Gastrocnemius medialis (tissue), 4 donors: ENCODE data around the gene RNASE1. TPM values are rescaled to one million over a fixed set of nuclear protein-coding genes. Genes with fewer than 3 reads are reported as not detected.
A peak's percentile ranks its signal among the peaks of the same experiment; 100 is the strongest.

Source experiments
- ATAC-seq, 2 donors: fragments of 150-250 bp; one replicate each; pipeline ENCODE4 v1.9.1; 2016
- DNase-seq, 2 donors: peaks; one replicate each; pipeline ENCODE4 v3.0.0-alpha.2; 2019
- H3K27ac ChIP-seq, 4 donors: fragments of 200-600 bp; sonication (generic); 1 replicate in 1 of 4; 2 replicates in 3 of 4; pipeline ENCODE4 v1.5.1; 2016 to 2018; ENCODE audit warnings: mild to moderate bottlenecking in 2 of 4, moderate library complexity in 1 of 4
- H3K27me3 ChIP-seq, 3 donors: fragments of 200-600 bp; sonication (generic) in 2 of 3; 1 replicate in 1 of 3; 2 replicates in 2 of 3; pipeline versions ENCODE4 v1.5.1 to v1.6.0; 2016 to 2019; ENCODE audit warnings: mild to moderate bottlenecking in 1 of 3, moderate library complexity in 1 of 3
- H3K36me3 ChIP-seq, 2 donors: fragments of 200-600 bp; sonication (generic) in 1 of 2; one replicate each; pipeline ENCODE4 v1.5.1; 2017 to 2018
- H3K4me1 ChIP-seq, 2 donors: fragments of 200-600 bp; sonication (generic) in 1 of 2; one replicate each; pipeline ENCODE4 v1.5.1; 2016 to 2017; ENCODE audit warnings: mild to moderate bottlenecking in 2 of 2
- H3K4me3 ChIP-seq, 4 donors: fragments of 200-600 bp; sonication (generic) in 3 of 4; 1 replicate in 1 of 4; 2 replicates in 3 of 4; pipeline ENCODE4 v1.5.1; 2016 to 2019; ENCODE audit warnings: mild to moderate bottlenecking in 2 of 4
- H3K9me3 ChIP-seq, 3 donors: fragments of 200-600 bp; sonication (generic) in 2 of 3; 1 replicate in 1 of 3; 2 replicates in 2 of 3; pipeline ENCODE4 v1.5.1; 2016 to 2019
- CTCF ChIP-seq, 5 experiments: fragments of 450-650 bp in 3 of 5; fragments of 200-600 bp in 2 of 5; sonication (generic) in 2 of 5; IDR thresholded peaks in 4 of 5; conservative IDR thresholded peaks in 1 of 5; 1 replicate in 4 of 5; 2 replicates in 1 of 5; pipeline ENCODE4 v1.5.1; 2016 to 2019; ENCODE audit warnings: antibody characterized with exemption in 5 of 5, mild to moderate bottlenecking in 3 of 5, moderate library complexity in 3 of 5
- POLR2A ChIP-seq, 2 donors: fragments of 450-650 bp; IDR thresholded peaks; one replicate each; pipeline ENCODE4 v1.6.1; 2017; ENCODE audit warnings: antibody characterized with exemption in 2 of 2, mild to moderate bottlenecking in 2 of 2, moderate library complexity in 2 of 2
- in situ Hi-C, 4 donors: fragments of 200-750 bp; cut with MboI; loops; one replicate each; pipeline versions ENCODE4 v1.15.0 to v1.8.0; 2017; ENCODE audit warnings: low sequenced_read_pairs in 4 of 4
- intact Hi-C: fragments of 100-400 bp; cut with DNase I; formaldehyde crosslinking; loops from one replicate; pipeline ENCODE4 v1.15.1; 2023; ENCODE audit warnings: low total_unique reads
- total RNA-seq, 4 donors: library from RNA; depleted of rRNA; stranded (reverse); fragments of >200 nt; gene quantifications; one replicate each; pipeline versions ENCODE4 v1.1.0 to v1.2.3, GENCODE V29; 2016

RNASE1 gene
- total RNA-seq, 4 donors from 2014 or later = 157 to 198 (median 190) TPM

- in situ Hi-C loops = no loop called here
- DNase-seq (no peak), ATAC-seq (no peak)
- no peak for TF ChIP-seq POLR2A (IDR thresholded peaks at IDR 0.05)
- no peak for TF ChIP-seq CTCF (IDR thresholded peaks at IDR 0.05 in 4 of 5, conservative IDR thresholded peaks at IDR 0.05 in 1 of 5)
- H3K4me3 ChIP-seq = peak overlapping the region in 2 of 4 donors; percentile 2 to 28
- H3K27me3 ChIP-seq = peaks cover 0 to under 1% (median 0%) of the 10 kb centered on the region in 3 donors
- H3K9me3 ChIP-seq = no peaks in the 10 kb centered on the region
- H3K36me3 ChIP-seq = no peaks in the 10 kb centered on the region
- intact Hi-C loops = no loop called here
- H3K27ac ChIP-seq = peak overlapping the region in 3 of 4 donors; percentile 11 to 46 (median 25)
- no peaks in the 10 kb centered on the region for H3K4me1 ChIP-seq
Observed at GRCh38 chr14:20781803-20782202, 20.8 kb downstream of the RNASE1 start.

- DNase-seq (no peak), ATAC-seq (no peak)
- no peak overlapping the region for H3K4me3 ChIP-seq
- H3K36me3 ChIP-seq = no peaks in the 10 kb centered on the region
- peaks cover 0 to 4% (median 0%) of the 10 kb centered on the region in 3 donors for H3K27me3 ChIP-seq
- H3K4me1 ChIP-seq = no peaks in the 10 kb centered on the region
- intact Hi-C loops = no loop called here
- TF ChIP-seq CTCF (IDR thresholded peaks at IDR 0.05 in 4 of 5, conservative IDR thresholded peaks at IDR 0.05 in 1 of 5) (no peak), POLR2A (IDR thresholded peaks at IDR 0.05) (no peak)
- no peak overlapping the region for H3K27ac ChIP-seq
- in situ Hi-C loops = no loop called here
- H3K9me3 ChIP-seq = no peaks in the 10 kb centered on the region
Observed at GRCh38 chr14:20775901-20776300, 26.7 kb downstream of the RNASE1 start.

GRCh38 chr14:20775043-20775442 is 27.6 kb downstream of the RNASE1 start:
- in situ Hi-C loops = no loop called here
- no peaks in the 10 kb centered on the region for H3K9me3 ChIP-seq
- H3K36me3 ChIP-seq = no peaks in the 10 kb centered on the region
- intact Hi-C loops = no loop called here
- TF ChIP-seq POLR2A (IDR thresholded peaks at IDR 0.05) (no peak), CTCF (IDR thresholded peaks at IDR 0.05 in 4 of 5, conservative IDR thresholded peaks at IDR 0.05 in 1 of 5) (no peak)
- no peak overlapping the region for H3K4me3 ChIP-seq
- H3K4me1 ChIP-seq = no peaks in the 10 kb centered on the region
- DNase-seq (no peak), ATAC-seq (no peak)
- H3K27ac ChIP-seq = no peak overlapping the region
- peaks cover 0 to 4% (median 0%) of the 10 kb centered on the region in 3 donors for H3K27me3 ChIP-seq

- no peaks in the 10 kb centered on the region for H3K4me1 ChIP-seq
- DNase-seq = no peak
- no peaks in the 10 kb centered on the region for H3K9me3 ChIP-seq
- no peak overlapping the region for H3K27ac ChIP-seq
- in situ Hi-C loops (no loop called here), intact Hi-C loops (no loop called here)
- H3K36me3 ChIP-seq = no peaks in the 10 kb centered on the region
- H3K27me3 ChIP-seq = peaks cover 0 to 4% (median 0%) of the 10 kb centered on the region in 3 donors
- TF ChIP-seq POLR2A (IDR thresholded peaks at IDR 0.05) (no peak), CTCF (IDR thresholded peaks at IDR 0.05 in 4 of 5, conservative IDR thresholded peaks at IDR 0.05 in 1 of 5) (no peak)
- ATAC-seq = no peak
- H3K4me3 ChIP-seq = no peak overlapping the region
Observed at GRCh38 chr14:20774258-20774824, 28.3 kb downstream of the RNASE1 start.

GRCh38 chr14:20772650-20773049 is 30.0 kb downstream of the RNASE1 start:
- Histone ChIP-seq H3K9me3 (no peaks in the 10 kb centered on the region), H3K4me1 (no peaks in the 10 kb centered on the region), H3K36me3 (no peaks in the 10 kb centered on the region), H3K27ac (no peak overlapping the region), H3K27me3 (peaks cover 0 to 4% (median 0%) of the 10 kb centered on the region in 3 donors), H3K4me3 (no peak overlapping the region)
- no peak for TF ChIP-seq POLR2A (IDR thresholded peaks at IDR 0.05)
- no peak for TF ChIP-seq CTCF (IDR thresholded peaks at IDR 0.05 in 4 of 5, conservative IDR thresholded peaks at IDR 0.05 in 1 of 5)
- DNase-seq = no peak
- in situ Hi-C loops = no loop called here
- ATAC-seq = no peak
- intact Hi-C loops = no loop called here
